ENCODE results near the gene TBX10. TPM values are rescaled to one million over a fixed set of nuclear protein-coding genes. Genes with fewer than 3 reads are reported as not detected.
A peak's percentile ranks its signal among the peaks of the same experiment; 100 is the strongest.

The TBX10 gene
- total RNA-seq, 2 experiments from 2014 or later: not detected

DNA sequence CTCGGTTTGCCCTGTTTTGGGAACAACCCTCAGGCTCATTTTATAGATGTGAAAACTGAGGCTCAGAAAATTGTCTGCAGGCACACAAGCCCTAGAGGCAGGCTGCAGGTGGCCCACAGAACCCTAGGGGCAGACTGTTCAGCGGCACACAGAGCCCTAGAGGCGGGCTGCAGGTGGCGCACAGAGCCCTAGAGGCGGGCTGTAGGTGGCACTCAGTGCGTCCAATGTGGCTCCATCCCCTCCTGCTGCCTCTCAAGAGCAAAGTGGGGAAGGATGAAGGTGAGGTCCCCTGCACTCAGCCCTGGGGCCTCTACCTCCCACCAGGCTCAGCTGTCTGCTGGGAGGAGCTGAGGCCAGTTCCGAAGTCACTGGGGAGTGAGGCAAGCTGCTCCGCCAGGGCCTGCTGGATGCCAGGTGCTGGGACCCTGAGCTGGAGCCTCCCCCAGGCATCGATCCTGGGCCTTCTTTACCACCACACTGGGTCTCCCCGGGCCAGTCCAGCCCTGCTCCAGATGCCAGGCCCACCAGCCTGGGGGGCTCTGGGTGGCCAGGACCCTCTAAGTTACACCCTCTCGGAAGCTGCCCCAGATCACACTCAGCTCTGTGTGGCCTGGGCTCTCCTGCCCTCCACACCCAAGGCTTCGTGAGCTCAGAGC lies 8.7 kb upstream of the TBX10 start:
- Histone ChIP-seq H3K4me1 (ENCODE audit: insufficient read depth, low read length) (peaks cover 48% of the 10 kb centered on the region), H3K27me3 (ENCODE audit: control insufficient read depth in 1 of 2, insufficient read depth in 2 of 2, low read length in 2 of 2) (no peaks in the 10 kb centered on the region), H3K9me3 (ENCODE audit: control insufficient read depth in 1 of 2, insufficient read depth in 1 of 2, low read length in 2 of 2) (peaks cover 0 to 5% of the 10 kb centered on the region in 2 experiments), H3K36me3 (ENCODE audit: insufficient read depth, low read length) (no peaks in the 10 kb centered on the region), H3K4me3 (ENCODE audit: low read length) (no peak overlapping the region), H3K27ac (ENCODE audit: low read depth in 1 of 2, low read length in 2 of 2) (no peak overlapping the region)
- ChIA-PET CTCF (interaction anchor here (1.5 to 2.0 kb wide), 2 partner anchors 11 to 19 kb away, joined by 7 to 9 read pairs; partner anchors contain the start of gene NUDT8), POLR2A (interaction anchor here (0.5 to 4.9 kb wide), 3 partner anchors 11 to 190 kb away, joined by 3 to 51 read pairs (median 3); partner anchors contain the start of gene NUDT8)
- ATAC-seq (ENCODE audit: poor library complexity): peak; percentile 92
- Mint-ChIP-seq H3K4me3 (peak overlapping the region; percentile 76), H3K36me3 (ENCODE audit: low read depth) (peaks cover 4% of the 10 kb centered on the region), H3K27ac (peak overlapping the region; percentile 27), H3K9me3 (no peaks in the 10 kb centered on the region), H3K27me3 (no peaks in the 10 kb centered on the region), H3K4me1 (ENCODE audit: low read depth) (peaks cover 32% of the 10 kb centered on the region)
- TF ChIP-seq, protein P1, sequence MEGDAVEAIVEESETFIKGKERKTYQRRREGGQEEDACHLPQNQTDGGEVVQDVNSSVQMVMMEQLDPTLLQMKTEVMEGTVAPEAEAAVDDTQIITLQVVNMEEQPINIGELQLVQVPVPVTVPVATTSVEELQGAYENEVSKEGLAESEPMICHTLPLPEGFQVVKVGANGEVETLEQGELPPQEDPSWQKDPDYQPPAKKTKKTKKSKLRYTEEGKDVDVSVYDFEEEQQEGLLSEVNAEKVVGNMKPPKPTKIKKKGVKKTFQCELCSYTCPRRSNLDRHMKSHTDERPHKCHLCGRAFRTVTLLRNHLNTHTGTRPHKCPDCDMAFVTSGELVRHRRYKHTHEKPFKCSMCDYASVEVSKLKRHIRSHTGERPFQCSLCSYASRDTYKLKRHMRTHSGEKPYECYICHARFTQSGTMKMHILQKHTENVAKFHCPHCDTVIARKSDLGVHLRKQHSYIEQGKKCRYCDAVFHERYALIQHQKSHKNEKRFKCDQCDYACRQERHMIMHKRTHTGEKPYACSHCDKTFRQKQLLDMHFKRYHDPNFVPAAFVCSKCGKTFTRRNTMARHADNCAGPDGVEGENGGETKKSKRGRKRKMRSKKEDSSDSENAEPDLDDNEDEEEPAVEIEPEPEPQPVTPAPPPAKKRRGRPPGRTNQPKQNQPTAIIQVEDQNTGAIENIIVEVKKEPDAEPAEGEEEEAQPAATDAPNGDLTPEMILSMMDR (IDR thresholded peaks at IDR 0.05): peak; percentile 48
- intact Hi-C loops (cut with DNase I, micrococcal nuclease): loop anchor here in 1 of 2 experiments (1.0 kb wide), 1 partner anchor 18 kb away; no protein-coding TSS in a partner anchor
- DNase-seq: peak; percentile 21 to 78 (median 51)

DNA sequence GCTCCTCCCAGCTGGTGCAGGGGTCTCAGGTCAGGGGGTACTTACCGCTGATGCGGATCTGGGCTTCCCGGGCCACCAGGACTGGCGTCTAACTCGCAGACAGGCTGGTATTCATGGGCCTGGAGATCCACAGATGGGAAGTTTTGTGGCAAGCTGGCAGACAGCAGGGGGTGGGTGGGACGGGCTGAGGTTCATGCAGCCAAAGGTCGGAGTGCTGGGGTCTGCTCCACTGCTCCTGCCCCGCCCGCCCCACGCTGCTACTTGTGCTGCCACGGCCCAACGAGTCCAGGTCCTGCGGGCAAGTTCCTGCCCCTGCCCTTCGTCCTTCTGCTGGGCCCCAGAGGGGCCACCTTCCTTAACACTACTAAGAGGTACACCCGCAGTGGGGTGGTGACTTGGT lies 7.9 kb upstream of the TBX10 start:
- TF ChIP-seq, protein P1 (IDR thresholded peaks at IDR 0.05): no peak
- ChIA-PET POLR2A (interaction anchor here (2.2 kb wide), 1 partner anchor 18 kb away, joined by 11 read pairs; the partner anchor contains the start of gene NUDT8), CTCF (interaction anchor here (2.0 kb wide), 1 partner anchor 19 kb away, joined by 9 read pairs; the partner anchor contains the start of gene NUDT8)
- peaks cover 0 to 5% of the 10 kb centered on the region in 2 experiments for H3K9me3 ChIP-seq (ENCODE audit: control insufficient read depth in 1 of 2, insufficient read depth in 1 of 2, low read length in 2 of 2)
- no peak overlapping the region for H3K27ac ChIP-seq (ENCODE audit: low read depth in 1 of 2, low read length in 2 of 2)
- Mint-ChIP-seq H3K27me3 (no peaks in the 10 kb centered on the region), H3K9me3 (no peaks in the 10 kb centered on the region), H3K4me1 (ENCODE audit: low read depth) (peaks cover 32% of the 10 kb centered on the region), H3K36me3 (ENCODE audit: low read depth) (peaks cover 4% of the 10 kb centered on the region), H3K27ac (no peak overlapping the region), H3K4me3 (no peak overlapping the region)
- DNase-seq (peak in 1 of 14 experiments; percentile 14), ATAC-seq (ENCODE audit: poor library complexity) (no peak)
- no peak overlapping the region for H3K4me3 ChIP-seq (ENCODE audit: low read length)
- no peaks in the 10 kb centered on the region for H3K36me3 ChIP-seq (ENCODE audit: insufficient read depth, low read length)
- intact Hi-C loops (cut with DNase I, micrococcal nuclease): no loop called here
- H3K27me3 ChIP-seq (ENCODE audit: control insufficient read depth in 1 of 2, insufficient read depth in 2 of 2, low read length in 2 of 2): no peaks in the 10 kb centered on the region
- peaks cover 48% of the 10 kb centered on the region for H3K4me1 ChIP-seq (ENCODE audit: insufficient read depth, low read length)

DNA sequence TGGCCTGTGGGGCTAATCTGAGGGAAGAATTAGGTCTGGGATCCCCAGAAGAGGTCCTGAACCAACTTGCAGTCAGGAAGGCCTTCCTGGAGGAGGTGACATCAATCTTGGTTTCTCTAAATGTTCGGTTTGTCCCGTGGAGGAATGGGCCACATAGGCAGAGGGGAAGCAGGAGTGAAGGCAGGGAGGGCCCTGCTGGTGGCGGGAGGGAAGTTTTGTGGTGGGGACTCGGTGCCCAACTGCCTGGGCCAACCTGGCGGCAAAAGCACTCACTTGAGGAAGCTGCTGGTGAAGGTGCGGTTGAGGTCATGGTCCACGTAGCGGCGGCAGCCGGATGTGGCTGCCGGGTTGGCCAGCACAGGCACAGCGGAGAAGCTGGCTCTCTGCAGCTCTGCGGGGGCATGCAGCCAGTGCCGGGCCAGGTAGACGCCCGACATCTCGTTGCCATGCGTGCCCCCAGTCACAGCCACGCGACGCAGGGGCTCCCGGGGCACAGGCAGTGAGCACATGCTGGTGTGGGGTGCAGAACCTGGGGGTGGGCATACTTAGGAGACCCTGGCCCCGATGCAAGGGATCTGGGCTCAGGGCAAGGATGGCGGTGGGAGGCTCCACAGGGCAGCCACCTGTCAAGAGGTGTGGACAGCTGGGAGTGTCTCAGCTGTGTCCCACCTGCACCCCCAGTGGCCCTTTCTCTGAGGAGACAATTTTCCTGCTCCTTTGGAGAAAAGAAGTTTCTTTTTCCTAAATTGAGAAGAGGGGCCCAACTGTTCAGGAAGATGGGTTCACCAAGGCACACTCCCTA lies 7.2 kb upstream of the TBX10 start:
- ATAC-seq (ENCODE audit: poor library complexity) (no peak), DNase-seq (peak in 8 of 14 experiments; percentile 12 to 68 (median 42))
- intact Hi-C loops (cut with DNase I, micrococcal nuclease): no loop called here
- Histone ChIP-seq H3K27ac (ENCODE audit: low read depth in 1 of 2, low read length in 2 of 2) (no peak overlapping the region), H3K4me3 (ENCODE audit: low read length) (no peak overlapping the region), H3K27me3 (ENCODE audit: control insufficient read depth in 1 of 2, insufficient read depth in 2 of 2, low read length in 2 of 2) (no peaks in the 10 kb centered on the region), H3K9me3 (ENCODE audit: control insufficient read depth in 1 of 2, insufficient read depth in 1 of 2, low read length in 2 of 2) (peaks cover 0 to 5% of the 10 kb centered on the region in 2 experiments), H3K4me1 (ENCODE audit: insufficient read depth, low read length) (peaks cover 48% of the 10 kb centered on the region), H3K36me3 (ENCODE audit: insufficient read depth, low read length) (no peaks in the 10 kb centered on the region)
- POLR2A ChIA-PET: interaction anchor here (0.9 to 2.2 kb wide), 3 partner anchors 13 to 32 kb away, joined by 3 to 11 read pairs (median 4); partner anchors contain the start of gene NUDT8
- H3K4me3 Mint-ChIP-seq: peak overlapping the region; percentile 62
- no peaks in the 10 kb centered on the region for H3K9me3 Mint-ChIP-seq
- no peak overlapping the region for H3K27ac Mint-ChIP-seq
- no peaks in the 10 kb centered on the region for H3K27me3 Mint-ChIP-seq
- H3K4me1 Mint-ChIP-seq (ENCODE audit: low read depth): peaks cover 32% of the 10 kb centered on the region
- CTCF ChIA-PET: interaction anchor here (1.1 to 1.6 kb wide), 2 partner anchors 10 to 17 kb away, joined by 3 to 6 read pairs; partner anchors contain the start of gene NUDT8
- peaks cover 4% of the 10 kb centered on the region for H3K36me3 Mint-ChIP-seq (ENCODE audit: low read depth)
- TF ChIP-seq, protein P1 (IDR thresholded peaks at IDR 0.05): no peak

Data from CD4-positive, alpha-beta T cell (primary cell).